CD4-positive, alpha-beta T cell treated with Interferon alpha-2 for 1 hour (primary cell): ENCODE measurements around the gene RHBDD2.
"Not testable (repeated sequence)": the region's sequence is repeated elsewhere in the genome, so short reads cannot be mapped to it uniquely, and the experiment has no call there.

Source experiments
- DNase-seq, 2 donors: peaks; one replicate each; pipeline ENCODE4 v3.0.0-alpha.2; 2020 to 2022

The RHBDD2 gene

DNA sequence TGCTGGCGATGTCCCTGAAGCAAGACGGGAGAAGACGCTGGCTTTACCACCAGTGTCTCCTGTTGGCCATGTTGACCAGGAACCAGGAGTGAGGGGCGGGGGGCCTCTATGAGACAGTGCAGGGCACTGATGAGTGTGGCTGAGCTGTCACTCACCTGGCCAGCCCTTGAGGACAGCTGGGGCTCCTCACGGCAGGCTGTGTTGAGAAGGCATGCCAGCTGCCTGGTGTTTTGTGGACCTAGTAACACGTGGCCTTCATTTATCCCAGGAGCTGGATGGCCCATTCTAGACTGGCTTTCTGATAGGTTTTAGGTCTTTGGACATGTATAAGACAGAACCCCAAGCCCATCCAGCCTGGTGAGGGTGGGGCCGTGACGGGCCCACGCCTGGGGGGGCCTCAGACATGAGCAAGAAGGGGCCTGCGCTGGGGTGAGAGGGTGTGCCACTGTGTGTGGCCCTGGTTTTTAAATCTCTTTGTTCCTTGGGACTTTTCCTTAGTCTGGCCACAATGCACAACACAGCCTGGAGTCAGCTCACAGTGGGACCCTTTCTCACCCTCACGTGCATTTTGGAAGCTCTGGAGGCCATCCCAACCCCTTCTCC is 10.5 kb downstream of the RHBDD2 start:
- DNase-seq, result no peak

DNA sequence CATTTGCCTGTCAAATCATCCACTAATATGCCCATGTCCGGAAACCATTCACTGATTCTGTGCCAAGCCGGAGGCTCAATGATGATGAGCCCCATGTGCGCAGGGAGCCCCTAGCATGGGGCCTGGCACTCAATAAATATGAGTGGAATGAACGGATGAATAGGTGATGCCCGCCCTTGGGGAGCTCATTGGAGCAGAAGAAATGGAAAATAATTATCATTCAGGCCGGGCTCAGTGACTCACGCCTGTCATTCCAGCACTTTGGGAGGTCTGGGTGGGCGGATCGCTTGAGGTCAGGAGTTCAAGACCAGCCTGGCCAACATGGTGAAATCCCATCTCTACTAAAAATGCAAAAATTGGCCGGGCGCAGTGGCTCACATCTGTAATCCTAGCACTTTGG is 11.0 kb downstream of the RHBDD2 start:
- DNase-seq, result no peak

DNA sequence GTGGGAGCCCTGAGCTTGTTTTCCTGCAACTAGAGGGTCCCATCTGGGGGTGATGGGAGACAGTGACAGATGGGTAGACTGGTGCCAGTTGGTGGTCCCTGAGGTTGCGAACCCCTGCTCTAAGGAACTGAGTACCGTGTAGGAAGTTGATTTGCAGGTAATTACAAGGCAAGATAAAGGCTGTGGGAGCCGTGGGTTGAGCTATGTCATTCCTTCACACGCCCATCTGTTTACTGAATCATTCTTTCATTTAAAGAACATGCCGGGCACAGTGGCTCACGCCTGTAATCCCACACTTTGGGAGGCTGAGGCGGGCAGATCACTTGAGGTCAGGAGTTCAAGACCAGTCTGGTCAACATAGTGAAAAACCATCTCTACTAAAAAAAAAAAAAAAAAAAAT is 12.4 kb downstream of the RHBDD2 start:
- not testable (repeated sequence) for DNase-seq

DNA sequence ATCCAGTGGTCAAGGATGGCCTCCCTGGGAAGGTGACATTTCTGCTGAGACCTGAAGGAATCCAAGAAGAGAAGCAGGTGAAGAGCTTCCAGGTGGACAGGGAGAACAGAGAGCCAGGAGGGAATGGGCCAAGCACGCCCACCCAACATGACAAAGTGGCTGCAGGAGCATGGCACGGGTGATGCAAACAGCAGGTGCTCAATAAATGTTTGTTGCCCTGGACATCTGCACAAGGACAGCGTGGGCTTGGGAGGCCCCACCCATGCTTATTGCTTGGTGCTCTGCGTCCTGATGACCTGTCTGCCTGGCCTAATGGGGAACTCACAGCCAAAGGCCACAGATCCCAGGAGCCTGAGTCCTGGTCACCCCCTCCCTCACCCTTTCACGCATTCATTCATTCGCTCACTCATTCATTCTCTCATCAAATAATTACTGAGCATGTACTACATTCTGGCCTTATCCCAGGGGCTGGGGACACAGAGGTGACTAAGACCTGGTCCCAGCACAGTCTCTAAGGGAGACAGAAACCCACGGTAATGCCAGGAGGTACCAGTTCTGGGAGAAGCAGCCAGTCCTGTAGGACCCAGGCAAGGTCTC is 13.1 kb downstream of the RHBDD2 start:
- no peak for DNase-seq

DNA sequence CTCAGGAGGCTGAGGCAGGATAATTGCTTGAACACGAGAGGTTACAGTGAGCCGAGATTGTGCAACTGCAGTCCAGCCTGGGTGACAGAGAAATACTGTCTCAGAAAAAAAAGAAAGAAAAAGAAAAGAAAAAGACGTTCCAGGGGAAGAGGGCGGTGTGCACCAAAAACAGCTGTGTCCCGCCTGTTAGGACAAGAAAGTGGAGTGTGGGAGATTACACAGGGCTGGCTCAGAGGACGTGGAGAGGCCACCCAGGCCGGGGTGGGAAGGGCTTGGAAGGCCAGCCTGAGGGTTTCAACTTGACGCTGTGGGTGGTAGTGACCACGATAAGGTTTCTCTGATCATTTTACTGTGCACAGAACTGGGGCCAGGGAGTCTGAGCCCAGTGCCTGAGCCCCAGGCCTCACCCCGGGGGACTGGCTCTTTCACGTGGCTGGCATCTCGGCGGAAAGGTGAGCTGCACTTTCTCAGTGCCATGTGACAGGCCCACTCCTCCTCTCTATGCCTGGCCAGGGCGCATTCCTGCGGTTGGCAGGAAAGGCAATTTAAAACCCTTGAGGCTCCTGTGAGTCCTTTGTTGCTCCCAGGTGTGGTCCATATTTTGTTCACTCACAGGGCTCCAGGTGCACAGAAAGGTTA is 13.9 kb downstream of the RHBDD2 start:
- DNase-seq, result no peak

DNA sequence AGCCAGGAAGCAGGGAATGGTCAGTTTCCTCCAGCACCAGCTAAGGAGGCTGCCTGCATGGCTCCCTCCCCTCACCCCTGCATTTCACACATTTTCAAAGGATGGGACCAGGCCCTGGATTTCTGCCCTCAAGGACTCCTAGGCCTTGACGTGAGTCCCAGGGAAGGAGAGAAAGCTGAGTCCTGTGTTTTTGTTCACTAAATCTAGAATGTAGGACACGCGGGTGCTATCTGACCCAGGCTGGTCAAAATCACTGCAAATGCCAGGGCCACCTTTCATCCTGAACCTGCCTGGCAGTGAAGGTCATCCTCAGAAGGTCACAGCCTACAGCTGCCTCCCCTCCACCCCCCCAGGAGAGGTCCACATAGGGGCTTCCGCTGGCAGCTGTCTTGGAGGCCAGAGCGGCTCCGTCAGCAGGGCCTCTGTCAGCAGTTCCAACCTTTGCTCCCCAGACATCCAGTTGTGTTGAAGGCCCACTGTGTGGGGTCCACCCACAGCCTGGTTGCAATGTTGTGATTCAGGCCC is 18.0 kb downstream of the RHBDD2 start:
- DNase-seq, result no peak

DNA sequence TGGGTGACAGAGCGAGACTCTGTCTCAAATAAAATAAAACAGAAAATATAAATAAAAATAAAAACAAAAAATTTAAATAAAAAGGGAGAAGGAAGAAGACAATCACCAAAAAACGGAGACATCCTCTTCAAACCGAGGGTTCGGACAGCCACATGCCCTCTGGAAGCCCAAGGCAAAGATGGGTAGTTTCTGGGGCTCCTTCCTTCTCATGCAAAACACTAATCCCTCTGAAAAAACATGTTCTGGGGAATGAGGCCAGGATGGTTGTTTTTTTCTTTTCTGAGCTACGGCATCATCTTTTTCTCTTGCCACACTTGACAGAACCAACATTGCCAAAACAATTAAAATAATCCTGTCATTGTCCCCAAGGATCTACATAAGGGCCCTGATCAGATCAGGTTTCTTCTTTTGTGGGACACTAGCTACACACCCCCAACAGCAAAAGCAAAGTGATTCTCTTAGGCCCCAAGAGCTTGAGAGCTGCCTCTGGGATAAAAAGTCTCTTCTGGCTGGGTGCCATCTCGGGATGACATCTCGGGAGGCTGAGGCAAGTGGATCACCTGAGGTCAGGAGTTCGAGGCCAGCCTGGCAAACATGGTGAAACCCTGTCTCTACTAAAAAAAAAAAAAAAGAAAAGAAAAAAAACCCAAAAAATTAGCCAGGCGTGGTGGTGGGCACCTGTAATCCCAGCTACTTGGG is 21.9 kb downstream of the RHBDD2 start:
- no peak for DNase-seq

DNA sequence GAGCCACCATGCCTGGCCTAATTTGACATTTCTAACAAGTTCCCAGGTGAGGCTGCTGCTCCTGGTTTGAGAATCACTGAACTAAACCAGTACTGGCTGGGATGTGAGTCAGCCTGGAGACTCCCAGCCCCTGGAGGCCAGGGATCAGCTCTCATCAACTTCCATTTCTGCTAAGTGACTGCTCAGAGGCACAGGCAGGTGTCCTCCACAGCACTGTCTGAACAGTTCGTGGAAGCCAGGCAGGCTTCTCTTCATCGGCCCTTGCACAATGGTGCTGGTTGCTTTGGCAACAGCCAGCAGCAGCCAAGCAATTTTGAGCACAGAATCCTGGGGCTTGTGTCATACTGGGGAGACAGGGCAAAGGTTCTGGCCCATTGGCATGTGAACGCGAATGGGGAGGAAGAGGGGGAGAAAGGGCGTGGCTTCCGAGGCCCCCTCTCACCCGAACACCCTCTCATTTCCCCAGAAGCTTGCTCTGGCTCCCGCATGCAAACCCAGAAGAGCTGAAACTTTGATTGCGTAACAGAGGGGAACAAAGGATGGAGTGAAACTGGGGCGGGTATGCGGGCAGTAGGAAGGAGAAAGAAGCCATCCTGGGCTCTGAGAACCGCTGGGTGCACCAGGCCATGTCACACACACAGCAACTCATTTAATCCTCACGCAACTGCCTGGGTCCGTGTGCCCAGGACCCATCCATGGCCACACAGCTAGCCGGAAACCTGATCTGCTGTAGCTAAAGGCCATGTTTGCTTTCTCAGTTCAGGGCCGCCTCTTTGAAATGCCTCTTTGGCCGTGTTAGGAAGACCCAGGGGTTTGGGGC is 27.2 kb downstream of the RHBDD2 start:
- DNase-seq, result peak; percentile 26 to 79

DNA sequence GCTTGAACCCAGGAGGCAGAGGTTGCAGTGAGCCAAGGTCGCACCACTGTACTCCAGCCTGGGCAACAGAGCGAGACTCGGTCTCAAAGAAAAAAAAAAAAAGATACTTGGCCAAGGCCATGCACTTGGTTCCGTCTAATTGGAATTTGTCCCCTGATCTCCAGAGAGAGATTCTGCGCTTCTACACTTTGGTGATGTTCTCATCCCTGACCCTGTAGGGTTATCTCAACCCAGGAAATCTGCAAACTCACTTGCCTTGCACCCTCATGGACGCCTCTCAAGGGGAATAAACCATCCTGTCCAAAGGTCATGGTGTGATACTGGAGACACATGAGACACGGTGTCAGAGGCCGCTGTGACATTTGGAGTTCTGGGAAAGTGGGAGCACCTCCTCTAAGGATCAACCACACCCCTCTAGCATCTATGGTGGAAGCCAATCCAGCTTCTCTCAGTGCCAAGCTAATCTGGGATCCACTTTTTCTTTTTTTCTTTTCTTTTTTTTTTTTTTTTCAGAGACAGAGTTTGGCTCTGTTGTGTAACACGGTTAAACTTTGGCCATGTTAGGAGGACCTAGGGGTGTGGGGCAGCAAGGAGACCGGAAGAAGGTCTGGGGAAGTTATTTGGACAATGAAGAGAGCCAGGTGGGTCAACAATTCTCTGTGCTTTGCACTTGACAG is 28.3 kb downstream of the RHBDD2 start:
- no peak for DNase-seq

DNA sequence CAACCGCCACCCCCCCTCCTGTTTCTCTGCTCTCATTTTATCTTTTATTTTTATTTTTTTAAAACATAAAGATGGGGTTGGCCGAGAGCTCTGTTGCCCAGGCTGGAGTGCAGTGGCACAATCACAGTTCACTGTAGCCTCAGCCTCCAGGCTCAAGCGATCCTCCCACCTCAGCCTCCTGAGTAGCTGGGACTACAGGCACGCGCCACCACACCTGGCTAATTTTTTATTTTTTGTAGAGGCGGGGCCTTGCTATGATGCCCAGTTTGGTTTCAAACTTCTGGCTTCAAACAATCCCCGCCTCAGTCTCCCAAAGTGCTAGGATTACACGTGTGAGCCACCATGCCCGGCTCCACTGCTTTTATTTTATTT is 28.8 kb downstream of the RHBDD2 start:
- DNase-seq, result not testable (repeated sequence)

DNA sequence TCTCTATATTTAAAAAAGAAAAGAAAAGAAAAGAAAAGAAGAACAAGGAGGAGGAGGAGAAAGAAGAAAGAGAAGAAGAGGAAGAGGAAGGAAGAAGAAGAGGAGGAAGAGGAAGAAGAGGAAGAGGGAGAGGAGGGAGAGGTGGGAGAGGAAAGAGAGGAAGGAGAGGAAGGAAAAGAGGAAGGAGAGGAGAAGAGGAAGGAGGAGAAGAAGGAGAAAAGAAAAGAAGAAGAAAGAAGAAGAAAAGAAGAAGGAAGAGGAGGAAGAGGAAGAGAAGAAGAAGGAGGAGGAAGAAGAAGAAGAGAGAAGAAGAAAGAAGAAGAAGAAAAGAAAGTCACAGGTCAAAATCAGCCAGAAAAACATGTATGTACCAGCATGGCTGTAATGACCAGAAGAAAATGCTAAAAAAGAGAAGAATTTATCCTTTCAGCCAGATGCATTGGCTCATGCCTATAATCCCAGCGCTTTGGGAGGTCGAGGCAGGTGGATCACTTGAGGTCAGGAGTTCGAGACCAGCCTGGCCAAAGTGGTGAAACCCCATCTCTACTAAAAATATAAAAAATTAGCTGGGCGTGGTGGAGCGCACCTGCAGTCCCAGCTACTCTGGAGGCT is 30.8 kb downstream of the RHBDD2 start:
- DNase-seq, result no peak

DNA sequence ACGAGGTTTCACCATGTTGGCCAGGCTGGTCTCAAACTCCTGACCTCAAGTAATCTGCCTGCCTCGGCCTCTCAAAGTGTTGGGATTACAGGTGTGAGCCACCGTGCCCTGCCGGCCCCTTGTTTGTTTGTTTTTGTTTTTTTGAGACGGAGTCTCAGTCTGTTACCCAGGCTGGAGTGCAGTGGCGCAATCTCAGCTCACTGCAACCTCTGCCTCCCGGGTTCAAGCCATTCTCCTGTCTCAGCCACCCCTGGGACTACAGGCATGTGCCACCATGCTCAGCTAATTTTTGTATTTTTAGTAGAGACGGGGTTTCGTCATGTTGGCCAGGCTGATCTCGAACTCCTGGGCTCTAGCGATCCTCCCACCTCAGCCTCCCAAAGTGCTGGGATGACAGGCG is 32.4 kb downstream of the RHBDD2 start:
- DNase-seq, result not testable (repeated sequence)

DNA sequence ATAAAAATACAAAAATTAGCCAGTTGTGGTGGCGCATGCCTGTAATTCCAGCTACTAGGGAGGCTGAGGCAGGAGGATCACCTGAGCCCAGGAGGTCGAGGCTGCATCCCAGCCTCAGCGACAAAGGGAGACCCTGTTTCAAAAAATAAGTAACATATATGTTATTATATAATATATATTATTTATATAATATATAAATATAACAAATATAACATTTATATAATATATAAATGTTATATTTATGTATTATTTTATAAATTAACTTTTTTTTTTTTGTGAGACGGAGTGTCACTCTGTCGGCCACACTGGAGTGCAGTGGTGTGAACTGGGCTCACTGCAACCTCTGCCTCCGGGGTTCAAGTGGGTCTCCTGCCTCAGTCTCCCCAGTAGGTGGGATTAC is 34.6 kb downstream of the RHBDD2 start:
- no peak for DNase-seq

DNA sequence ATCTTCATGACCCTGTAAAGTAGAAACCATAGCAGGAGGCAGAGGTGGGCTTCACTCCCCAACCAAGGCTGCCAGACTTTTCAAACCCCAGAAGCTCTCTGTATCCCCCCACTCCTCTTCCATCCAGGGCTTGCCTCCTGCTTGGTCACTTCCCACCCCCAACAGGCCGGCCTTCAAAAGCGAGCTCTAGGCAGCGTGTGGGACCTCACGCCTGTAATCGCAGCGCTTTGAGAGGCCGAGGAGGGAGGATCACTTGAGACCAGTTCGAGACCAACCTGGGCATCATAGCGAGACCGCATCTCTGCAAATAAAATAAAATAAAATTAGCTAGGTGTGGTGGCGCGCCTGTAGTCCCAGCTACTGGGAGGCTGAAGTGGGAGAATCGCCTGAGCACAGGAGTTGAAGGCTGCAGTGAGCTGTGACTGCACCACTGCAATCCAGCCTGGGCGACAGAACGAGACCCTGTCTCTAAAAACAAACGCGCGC is 35.4 kb downstream of the RHBDD2 start:
- no peak for DNase-seq

DNA sequence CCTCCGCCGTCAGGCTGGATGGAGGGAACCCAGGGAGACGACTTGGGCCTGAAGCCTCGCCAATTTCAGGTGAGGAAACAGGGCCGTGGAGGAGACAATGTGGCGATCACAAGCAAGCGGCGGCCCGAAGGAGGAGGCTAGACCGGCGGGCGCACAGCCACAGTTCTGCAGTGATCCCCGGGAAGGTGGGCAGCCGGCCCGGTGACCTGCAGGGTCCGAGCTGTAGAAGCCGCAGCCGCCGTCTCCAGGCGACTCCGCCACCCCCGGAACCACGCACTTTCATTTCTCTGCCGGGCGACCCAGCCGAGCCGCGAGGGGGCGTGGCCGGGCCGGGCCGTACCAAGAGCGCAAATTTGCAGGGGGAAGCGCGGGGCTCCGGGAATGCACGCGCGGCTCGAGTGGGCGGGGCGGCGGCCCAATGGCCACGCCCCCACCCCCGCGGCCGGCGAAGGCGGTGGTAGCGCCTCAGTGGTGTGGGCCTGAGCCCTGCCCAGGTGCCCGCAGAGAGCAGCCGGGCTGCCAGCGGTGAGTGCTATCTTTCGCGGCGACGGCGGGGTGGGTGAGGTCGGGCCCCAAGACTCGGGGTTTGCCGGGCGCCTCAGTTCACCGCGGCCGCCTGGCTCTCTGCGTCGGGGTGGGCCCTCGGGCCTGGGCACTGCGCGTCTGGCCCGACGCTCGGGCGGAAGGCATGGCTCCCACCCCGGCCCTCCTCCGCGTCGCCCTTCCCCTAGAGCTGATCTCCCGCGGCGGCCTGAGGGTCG is 36.0 kb downstream of the RHBDD2 start, which contains the start of gene POR:
Gene POR, plus strand, starts transcription at position 501 of the 761 bp plus-strand sequence. CDS start 38,847 bp downstream, outside the sequence.
- DNase-seq, result peak; percentile 96 to 99

DNA sequence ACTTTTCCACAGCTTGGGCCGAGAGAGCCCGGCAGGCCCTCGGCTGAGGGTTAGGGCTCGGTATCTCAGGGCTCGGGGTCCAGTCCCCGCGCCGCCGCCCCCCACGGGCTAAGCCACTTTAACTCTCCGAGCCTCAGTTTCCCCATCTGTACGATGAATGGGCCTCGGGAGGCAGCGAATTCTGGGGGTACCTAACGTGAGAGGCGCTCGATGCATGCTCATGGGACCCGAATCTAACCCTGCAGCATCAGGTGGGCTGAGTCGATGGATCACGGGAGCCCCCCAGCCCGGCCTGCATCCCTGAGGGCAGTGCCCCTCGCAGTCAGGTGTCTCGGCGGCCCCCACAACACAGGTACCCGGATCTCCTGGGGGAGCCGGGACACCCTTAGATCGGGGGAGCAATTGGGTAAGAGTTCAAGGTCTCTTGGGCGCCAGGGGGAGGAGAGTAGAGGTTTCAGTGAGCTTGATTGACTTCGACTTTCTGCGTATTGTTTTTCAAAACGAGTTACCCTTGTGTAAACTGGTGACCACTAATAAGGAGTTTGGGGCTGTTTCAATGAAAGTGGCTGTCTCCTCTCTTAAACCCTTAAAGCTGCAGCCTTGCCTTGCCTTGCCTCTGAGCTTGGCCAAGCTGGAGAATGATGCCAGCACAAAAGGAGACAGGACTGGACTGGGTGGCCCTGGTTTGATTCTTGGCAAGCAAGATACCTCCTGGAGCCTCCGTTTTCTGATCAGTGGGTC is 36.8 kb downstream of the RHBDD2 start:
- peak in 1 of 2 donors; percentile 25 for DNase-seq

DNA sequence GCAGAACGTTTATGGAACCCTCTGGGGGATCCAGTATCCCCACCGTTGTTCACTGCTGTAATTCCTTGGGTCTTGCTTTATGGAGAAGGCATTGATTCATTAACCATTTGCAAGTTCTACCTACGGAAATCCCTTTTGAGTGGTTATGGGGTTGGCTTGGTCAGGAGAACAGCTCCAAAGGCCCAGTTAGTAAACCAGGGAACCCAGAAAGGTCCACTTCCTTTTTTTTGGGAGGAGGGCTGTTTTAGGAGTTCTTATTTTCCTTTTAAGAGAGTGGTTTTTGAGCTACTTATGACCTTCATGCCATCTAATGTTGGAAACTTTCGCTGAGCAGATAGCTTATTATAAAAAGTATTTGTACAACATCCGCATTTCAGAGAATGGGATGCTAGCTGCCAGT is 37.4 kb downstream of the RHBDD2 start:
- DNase-seq, result no peak

DNA sequence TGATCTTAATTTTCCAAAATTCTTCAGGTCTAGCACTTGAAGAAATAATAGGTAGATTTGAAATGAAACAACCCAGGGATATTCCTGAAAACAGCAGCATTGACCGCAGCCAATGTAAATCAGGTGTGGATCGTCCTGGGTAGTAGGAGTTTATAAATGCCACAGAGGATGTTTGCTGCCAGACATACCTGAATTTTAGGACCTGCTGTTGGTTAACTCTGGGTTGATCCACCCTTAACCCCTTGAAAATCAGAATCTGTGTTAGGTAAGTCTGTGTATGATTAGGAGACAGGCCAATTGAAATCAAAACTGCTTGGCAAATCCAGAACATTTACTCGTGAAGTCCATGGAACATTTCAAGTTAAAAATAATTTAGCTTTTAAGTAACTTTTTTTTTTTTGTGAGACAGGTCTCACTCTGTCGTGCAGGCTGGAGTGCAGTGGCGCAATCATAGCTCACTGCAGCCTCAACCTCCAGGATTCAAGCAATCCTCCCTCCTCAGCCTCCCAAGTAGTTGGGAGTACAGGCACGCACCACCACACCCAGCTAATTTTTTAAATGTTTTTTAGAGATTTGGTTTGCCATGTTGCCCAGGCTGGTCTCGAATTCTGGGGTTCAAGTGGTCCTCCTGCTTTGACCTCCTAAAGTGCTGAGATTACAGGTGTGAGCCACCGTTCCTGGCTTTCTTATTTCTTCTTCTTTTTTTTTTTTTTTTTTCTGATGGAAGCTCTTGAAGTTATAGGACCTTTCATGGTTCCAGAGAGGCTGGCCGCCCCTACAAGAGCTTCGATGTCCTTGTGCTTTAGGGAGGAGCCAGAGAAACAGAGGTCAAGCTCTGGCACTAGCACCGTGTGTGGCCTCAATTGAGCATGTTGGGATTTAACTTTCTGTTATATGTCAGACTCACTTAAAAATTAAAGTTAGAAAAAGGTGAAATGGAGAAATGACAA is 38.1 kb downstream of the RHBDD2 start:
- no peak for DNase-seq
